EH (cell line): Measurements from ENCODE around the gene URGCP.
"Not testable (repeated sequence)": the region's sequence is repeated elsewhere in the genome, so short reads cannot be mapped to it uniquely, and the experiment has no call there.

Source experiments
- DNase-seq: peaks from one replicate; pipeline ENCODE4 v3.0.0-alpha.2; 2015; ENCODE audit warnings: low read depth

Gene URGCP

GRCh38 chr7:43921423-43921822 is 15.0 kb upstream of the URGCP start:
- no peak for DNase-seq

DNA sequence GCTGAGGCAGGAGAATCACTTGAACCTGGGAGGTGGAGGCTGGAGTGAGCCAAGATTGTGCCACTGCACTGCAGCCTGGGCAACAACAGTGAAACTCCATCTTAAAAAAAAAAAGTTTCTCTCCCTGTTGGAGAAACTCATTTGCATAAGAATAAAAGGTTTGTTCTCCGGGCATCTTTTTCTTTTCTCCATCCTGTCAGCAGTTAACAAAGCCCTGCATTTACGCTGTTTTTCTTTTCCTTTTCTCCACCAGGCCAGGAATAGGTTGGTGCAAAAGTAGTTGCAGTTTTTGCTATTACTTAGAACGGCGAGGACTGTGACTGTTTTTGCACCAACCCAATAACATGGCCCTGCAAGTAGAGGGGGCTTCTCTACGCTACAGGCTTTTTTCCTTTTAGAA is 9.5 kb upstream of the URGCP start:
- no peak for DNase-seq

DNA sequence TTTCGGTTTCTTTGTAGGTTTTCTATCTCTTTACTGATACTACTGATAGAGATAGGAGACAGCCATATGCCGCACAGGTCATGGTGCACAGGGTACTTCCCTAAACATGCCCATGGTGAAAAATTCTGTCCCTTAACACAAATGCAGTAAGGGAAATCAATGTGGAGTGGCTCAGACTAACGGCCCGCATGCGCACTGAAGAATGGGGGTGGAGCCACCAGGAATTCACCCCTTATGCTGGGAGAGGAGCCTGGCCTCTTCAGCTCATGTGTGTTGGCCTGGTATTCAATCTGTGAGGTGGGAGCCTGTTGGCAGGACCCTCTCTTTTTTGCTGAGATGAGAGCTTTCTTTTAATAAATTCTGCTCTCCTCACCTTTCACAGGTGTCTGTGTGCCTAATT is 8.4 kb upstream of the URGCP start:
- no peak for DNase-seq

- DNase-seq = peak; percentile 52
Measured at GRCh38 chr7:43905956-43906330, 453 bp downstream of the URGCP start.

DNA sequence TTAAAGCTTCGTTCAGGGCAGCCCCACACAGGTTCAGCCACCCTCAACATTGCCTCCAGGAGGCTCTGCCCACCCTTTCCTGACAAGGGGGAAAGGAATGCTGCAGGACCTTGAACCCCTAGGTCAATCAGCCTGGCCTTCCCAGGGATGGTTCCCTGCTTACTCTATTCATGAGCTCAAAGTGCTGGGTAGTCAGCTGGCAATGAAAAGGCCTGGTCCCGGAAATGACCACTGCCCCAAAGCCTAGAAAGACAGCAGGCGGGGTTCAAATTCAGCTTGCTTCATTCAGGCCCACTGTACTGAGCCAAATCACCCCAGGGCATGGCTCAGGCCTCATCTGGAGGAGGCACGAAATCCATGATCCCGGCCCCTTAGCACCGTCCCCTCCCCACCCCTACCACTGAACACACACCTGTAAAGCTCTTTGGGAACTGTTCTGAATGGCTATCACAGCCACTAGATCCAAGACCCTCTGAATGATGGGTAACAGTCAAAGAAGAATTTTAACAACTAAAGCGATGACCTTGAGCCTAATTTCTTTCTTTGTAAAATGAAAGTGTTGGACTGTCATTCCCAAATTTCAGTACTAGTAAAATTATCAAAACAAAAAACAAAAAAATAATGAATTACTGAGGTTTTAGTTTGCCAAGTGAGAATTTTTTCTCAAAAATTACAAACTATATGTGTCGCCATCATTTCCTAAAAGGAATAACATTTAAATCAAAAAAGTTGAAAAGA is 1.0 kb downstream of the URGCP start:
- peak; percentile 67 for DNase-seq

DNA sequence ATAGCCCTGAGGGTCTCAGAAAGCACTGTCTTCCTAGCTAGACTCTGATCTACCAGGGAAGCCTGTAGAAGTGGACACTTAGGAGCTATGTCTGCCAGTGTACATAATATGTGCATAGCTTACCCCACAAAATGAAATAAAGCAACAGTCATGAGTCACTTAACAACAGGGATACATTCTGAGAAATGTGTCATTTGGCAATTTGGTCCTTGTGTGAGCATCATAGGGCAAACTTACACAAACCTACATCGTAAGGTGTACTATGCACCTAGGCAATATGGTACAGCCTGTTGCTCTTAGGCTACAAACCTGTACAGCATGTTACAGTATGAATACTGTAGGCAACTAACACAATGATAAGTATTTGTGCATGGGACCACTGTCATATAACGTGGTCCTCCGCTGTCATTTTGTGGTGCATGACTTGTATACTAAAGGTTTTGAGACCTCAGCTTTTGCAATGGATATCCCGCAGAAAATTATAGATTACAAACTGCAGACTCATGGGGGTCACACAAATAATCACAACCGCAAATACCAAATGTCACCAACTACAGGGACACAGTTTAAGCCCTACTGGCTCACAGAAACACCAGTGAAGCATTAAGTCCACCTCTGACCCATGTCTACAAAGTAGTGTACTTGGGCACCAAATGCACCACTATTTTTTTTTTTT is 1.7 kb downstream of the URGCP start:
- peak; percentile 64 for DNase-seq

- DNase-seq = no peak
Measured at GRCh38 chr7:43902542-43903054, 3.8 kb downstream of the URGCP start.

DNA sequence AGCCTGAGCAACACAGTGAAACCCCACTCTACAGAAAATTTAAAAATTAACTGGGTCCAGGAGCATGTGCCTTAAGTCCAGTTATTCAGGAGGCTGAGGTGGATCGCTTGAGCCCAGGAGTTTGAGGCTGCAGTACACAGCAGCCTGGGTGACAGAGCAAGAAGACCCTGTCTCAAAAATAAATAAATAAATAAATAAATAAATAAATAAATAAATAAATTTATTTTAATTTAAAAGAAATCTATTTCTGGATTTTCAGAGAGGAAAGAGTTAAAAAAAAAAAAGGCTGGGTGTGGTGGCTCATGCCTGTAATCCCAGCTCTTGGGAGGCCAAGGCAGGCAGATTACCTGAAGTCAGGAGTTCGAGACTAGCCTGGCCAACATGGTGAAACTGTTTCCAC is 7.8 kb downstream of the URGCP start:
- DNase-seq = not testable (repeated sequence)

DNA sequence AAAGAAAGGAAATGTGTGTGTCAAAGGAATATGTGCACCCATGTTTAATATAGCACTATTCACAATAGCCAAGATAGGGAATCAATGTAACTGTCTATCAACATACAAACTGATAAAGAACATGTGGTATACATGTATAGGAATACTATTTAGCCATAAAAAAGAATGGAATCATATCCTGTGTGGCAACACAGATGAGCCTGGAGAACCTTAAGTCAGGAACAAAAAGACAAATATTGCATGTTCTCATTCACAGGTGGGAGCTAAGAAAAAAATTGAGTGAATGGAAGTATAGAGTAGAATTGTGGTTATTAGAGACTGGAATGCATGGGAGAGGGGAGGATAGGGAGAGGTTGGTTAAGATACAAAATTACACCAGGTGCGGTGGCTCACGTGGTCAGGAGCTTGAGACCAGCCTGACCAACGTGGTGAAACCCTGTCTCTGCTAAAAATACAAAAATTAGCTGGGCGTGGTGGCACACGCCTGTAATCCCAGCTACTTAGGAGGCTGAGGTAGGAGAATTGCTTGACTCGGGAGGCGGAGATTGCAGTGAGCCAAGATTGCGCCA is 10.5 kb downstream of the URGCP start:
- no peak for DNase-seq

DNA sequence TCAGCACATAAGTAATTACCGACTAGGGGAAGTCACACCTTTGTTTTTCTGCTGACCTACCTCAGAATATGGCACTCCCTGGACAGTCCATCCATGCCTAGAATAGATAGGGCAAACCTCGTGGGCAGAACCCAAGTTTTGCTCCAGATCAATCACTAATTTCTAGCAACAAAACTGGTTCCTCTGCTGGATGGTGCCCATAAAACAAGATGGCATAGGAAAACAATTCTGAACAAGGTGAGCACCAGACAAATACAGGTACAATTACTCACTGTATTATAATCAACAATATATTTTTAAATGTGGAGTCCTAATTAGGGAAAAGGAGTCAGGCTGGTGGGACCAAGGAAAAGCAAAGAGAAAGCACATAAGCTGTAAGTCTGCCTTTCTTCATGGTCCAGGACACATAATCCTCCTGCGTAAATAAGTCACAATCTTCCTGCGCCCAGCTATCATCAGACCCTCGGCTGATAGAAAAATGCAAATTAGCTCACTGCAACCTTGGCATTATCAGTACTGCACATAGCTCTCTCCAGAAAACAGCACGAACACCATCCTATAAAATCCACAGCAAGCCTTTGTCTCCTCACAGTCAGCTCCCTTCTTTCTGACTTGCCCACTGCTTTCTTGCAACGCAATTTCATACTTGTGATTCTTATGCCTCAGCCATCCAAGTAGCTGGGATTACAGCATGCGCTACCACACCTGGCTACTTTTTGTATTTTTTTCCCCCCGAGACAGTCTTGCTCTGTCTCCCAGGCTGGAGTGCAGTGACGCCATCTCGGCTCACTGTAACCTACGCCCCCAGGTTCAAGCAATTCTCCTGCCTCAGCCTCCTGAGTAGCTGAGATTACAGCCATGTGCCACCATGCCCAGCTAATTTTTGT is 15.1 kb downstream of the URGCP start:
- no peak for DNase-seq

GRCh38 chr7:43890468-43890867 is 15.9 kb downstream of the URGCP start:
- no peak for DNase-seq

DNA sequence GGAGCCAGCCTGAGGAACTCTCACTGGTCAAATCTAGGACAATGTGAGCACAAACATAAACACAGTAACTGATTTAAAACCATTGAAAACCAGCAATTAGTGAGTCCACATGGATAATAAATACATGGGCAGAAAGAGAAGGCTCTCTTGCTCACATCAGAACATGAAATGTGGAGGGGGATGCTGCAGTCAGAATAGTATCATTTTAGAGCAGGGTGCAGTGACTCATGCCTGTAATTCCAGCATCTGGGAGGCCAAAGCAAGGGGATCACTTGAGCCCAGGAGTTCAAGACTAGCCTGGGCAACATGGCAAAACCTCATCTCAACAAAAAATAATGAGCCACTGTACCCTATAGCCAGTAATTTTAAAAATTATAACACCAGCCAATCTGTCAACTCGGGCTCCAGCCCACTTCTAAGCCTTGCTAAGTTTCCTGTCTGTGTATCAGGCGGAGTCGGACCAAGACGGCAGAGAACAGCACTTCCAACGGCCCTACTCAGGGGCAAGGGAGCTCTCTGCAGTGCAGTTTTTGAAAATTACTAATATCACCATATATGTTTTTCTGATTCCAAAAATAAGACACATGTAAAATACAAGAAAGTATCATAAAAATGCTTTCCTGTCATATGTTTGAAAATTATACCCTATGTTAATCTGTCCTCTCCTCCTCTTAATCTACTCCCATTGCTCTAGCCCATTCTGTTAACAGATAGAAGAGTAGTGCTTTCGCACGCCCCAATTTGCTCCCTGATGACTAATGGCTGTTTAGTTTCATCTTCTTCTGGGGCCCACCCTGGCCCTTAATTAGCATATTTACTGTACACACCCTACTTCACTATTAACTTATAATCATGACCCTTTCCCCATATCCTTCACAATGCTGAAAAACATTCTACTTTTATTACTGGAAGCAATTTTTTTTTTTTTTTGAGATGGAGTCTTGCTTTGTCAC is 17.1 kb downstream of the URGCP start:
- DNase-seq = peak; percentile 50

GRCh38 chr7:43884617-43885016 is 21.8 kb downstream of the URGCP start:
- no peak for DNase-seq

DNA sequence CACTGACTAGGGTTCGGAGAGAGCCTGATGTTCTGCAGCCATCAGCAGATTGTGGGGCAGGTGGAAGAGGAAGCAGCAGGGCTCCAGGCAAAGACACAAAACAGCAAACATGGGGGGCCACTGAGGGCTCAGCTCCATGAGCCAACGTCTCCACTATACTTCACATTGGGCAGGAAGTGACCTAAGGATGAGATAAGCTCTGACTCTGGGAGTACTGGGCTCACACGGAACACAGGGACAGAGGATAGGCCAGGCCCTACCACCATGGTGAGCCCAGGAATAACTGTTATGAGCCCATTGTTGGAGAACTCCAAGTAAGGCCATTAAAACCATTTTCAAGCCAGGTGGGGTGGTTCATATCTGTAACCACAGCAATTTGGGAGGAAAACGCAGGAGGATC is 22.2 kb downstream of the URGCP start:
- DNase-seq = no peak

GRCh38 chr7:43880596-43880995 is 25.8 kb downstream of the URGCP start:
- peak; percentile 83 for DNase-seq

- peak; percentile 87 for DNase-seq
Measured at GRCh38 chr7:43879477-43879876, 26.9 kb downstream of the URGCP start.

- peak; percentile 81 for DNase-seq
Measured at GRCh38 chr7:43878867-43879266, 27.5 kb downstream of the URGCP start.

DNA sequence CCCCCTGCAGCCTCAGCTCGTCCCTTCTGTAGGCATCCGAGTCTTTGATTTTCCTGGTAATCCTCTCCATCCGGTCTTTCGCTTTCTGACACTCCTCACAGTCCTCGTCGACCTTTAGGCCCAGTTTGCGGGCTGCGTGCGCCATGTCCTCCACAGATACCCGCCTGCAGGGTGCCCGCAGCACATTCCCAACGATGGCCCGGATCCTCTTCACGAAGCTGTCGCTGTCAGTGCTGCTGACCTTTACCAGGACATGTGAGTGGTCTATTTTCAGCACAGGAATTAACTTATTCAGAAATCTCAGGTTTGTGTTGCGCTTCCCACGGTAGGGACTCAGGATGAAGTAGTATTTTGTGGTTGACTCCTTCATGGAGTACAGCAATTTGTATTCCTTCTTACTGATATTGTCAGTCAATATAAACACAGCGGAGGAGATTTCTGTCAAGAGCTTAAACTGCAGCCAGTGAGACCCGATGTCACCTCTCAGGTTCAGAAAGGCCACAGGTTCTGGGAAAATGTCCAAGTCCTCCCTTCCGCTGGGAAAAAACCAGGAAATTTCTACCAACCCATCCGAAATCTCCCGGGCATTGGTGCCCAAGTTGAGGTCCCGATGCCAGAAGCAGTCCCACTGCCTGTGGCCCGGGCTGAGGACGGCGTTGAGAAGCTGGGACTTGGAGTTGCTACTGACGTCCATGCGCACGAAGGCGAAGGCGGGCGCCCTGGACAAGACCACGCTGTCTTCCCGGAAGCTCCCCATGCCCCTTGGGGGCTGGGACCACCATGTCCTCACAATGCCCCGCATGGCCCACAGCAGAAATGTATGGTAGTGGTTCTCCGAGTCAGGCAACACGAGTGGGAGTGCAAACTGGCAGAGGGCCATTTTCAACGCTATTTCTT is 28.2 kb downstream of the URGCP start:
- DNase-seq = no peak

- peak; percentile 4 for DNase-seq
Measured at GRCh38 chr7:43876976-43877745, 29.2 kb downstream of the URGCP start.
